ENCODE results near the gene ZNF213. TPM values are rescaled to one million over a fixed set of nuclear protein-coding genes. Genes with fewer than 3 reads are reported as not detected.

The ZNF213 gene
- total RNA-seq, 2 donors from 2014 or later: 12.2 to 16.3 TPM

GRCh38 chr16:3152027-3152276 lies 17.1 kb downstream of the ZNF213 start:
- peak overlapping the region; percentile 91 for H3K27ac Mint-ChIP-seq
- DNase-seq (peak; percentile 31 to 34), ATAC-seq (replicated peaks in 1 of 2) (no peak)
- H3K27me3 Mint-ChIP-seq (ENCODE audit: low read depth): peaks cover under 1% of the 10 kb centered on the region
- peaks cover 23% of the 10 kb centered on the region for H3K4me1 Mint-ChIP-seq (ENCODE audit: low read depth)
- peaks cover 0 to 3% of the 10 kb centered on the region in 2 donors for H3K9me3 Mint-ChIP-seq
- peaks cover 2 to 3% of the 10 kb centered on the region in 2 donors for H3K36me3 Mint-ChIP-seq (ENCODE audit: insufficient read depth in 2 of 2)
- peak overlapping the region; percentile 78 to 80 for H3K4me3 Mint-ChIP-seq

GRCh38 chr16:3152277-3152990 lies 17.6 kb downstream of the ZNF213 start:
- Mint-ChIP-seq H3K9me3 (peaks cover 0 to 3% of the 10 kb centered on the region in 2 donors), H3K27me3 (ENCODE audit: low read depth) (peaks cover 6% of the 10 kb centered on the region), H3K4me3 (peak overlapping the region; percentile 78 to 80), H3K36me3 (ENCODE audit: insufficient read depth in 2 of 2) (peaks cover 2 to 3% of the 10 kb centered on the region in 2 donors), H3K27ac (peak overlapping the region; percentile 91), H3K4me1 (ENCODE audit: low read depth) (peaks cover 27% of the 10 kb centered on the region)
- DNase-seq (peak; percentile 78 to 83), ATAC-seq (replicated peaks in 1 of 2) (peak; percentile 13 to 18)

- DNase-seq: no peak
- peak overlapping the region; percentile 91 for H3K27ac Mint-ChIP-seq
- peaks cover 11% of the 10 kb centered on the region for H3K27me3 Mint-ChIP-seq (ENCODE audit: low read depth)
- H3K9me3 Mint-ChIP-seq: peaks cover 0 to 3% of the 10 kb centered on the region in 2 donors
- peak overlapping the region; percentile 78 to 80 for H3K4me3 Mint-ChIP-seq
- no peak for ATAC-seq (replicated peaks in 1 of 2)
- peaks cover 32% of the 10 kb centered on the region for H3K4me1 Mint-ChIP-seq (ENCODE audit: low read depth)
- peaks cover 2 to 3% of the 10 kb centered on the region in 2 donors for H3K36me3 Mint-ChIP-seq (ENCODE audit: insufficient read depth in 2 of 2)
These were observed 18.2 kb downstream of the ZNF213 start for GRCh38 chr16:3152991-3153368.

- Mint-ChIP-seq H3K27me3 (ENCODE audit: low read depth) (peaks cover 20% of the 10 kb centered on the region), H3K9me3 (peaks cover 0 to 3% of the 10 kb centered on the region in 2 donors), H3K4me3 (no peak overlapping the region), H3K36me3 (ENCODE audit: insufficient read depth in 2 of 2) (peaks cover 3 to 6% of the 10 kb centered on the region in 2 donors), H3K4me1 (ENCODE audit: low read depth) (peaks cover 45% of the 10 kb centered on the region), H3K27ac (no peak overlapping the region)
- ATAC-seq (replicated peaks in 1 of 2) (no peak), DNase-seq (no peak)
These were observed 20.4 kb downstream of the ZNF213 start for GRCh38 chr16:3155181-3155580.

GRCh38 chr16:3155972-3156371 lies 21.1 kb downstream of the ZNF213 start:
- Mint-ChIP-seq H3K27ac (no peak overlapping the region), H3K27me3 (ENCODE audit: low read depth) (peaks cover 20% of the 10 kb centered on the region), H3K4me1 (ENCODE audit: low read depth) (peaks cover 42% of the 10 kb centered on the region), H3K36me3 (ENCODE audit: insufficient read depth in 2 of 2) (peaks cover 3 to 4% of the 10 kb centered on the region in 2 donors), H3K9me3 (peaks cover 0 to 3% of the 10 kb centered on the region in 2 donors), H3K4me3 (no peak overlapping the region)
- DNase-seq (no peak), ATAC-seq (replicated peaks in 1 of 2) (no peak)

- peak; percentile 28 to 41 for ATAC-seq (replicated peaks in 1 of 2)
- H3K27me3 Mint-ChIP-seq (ENCODE audit: low read depth): peaks cover 20% of the 10 kb centered on the region
These were observed 22.6 kb downstream of the ZNF213 start for GRCh38 chr16:3157229-3158025.

GRCh38 chr16:3158026-3158509 lies 23.2 kb downstream of the ZNF213 start:
- peaks cover 3 to 4% of the 10 kb centered on the region in 2 donors for H3K36me3 Mint-ChIP-seq (ENCODE audit: insufficient read depth in 2 of 2)
- peaks cover 29% of the 10 kb centered on the region for H3K4me1 Mint-ChIP-seq (ENCODE audit: low read depth)
- peak overlapping the region; percentile 81 to 86 for H3K4me3 Mint-ChIP-seq
- peaks cover 0 to 3% of the 10 kb centered on the region in 2 donors for H3K9me3 Mint-ChIP-seq
- peak overlapping the region; percentile 74 for H3K27ac Mint-ChIP-seq
- peaks cover 20% of the 10 kb centered on the region for H3K27me3 Mint-ChIP-seq (ENCODE audit: low read depth)
- DNase-seq (no peak), ATAC-seq (replicated peaks in 1 of 2) (peak; percentile 16 to 28)

More at GRCh38 chr16:3157229-3158025, 22.6 kb downstream of the ZNF213 start:
- peak; percentile 55 for DNase-seq
- H3K4me3 Mint-ChIP-seq: peak overlapping the region; percentile 81 to 86
- peaks cover 3 to 4% of the 10 kb centered on the region in 2 donors for H3K36me3 Mint-ChIP-seq (ENCODE audit: insufficient read depth in 2 of 2)
- H3K4me1 Mint-ChIP-seq (ENCODE audit: low read depth): peaks cover 34% of the 10 kb centered on the region
- peak overlapping the region; percentile 74 for H3K27ac Mint-ChIP-seq
- H3K9me3 Mint-ChIP-seq: peaks cover 0 to 3% of the 10 kb centered on the region in 2 donors

- peak; percentile 80 for DNase-seq
- peak; percentile 73 to 74 for ATAC-seq (replicated peaks in 1 of 2)
- H3K4me3 Mint-ChIP-seq: peak overlapping the region; percentile 86 to 96
- H3K27me3 Mint-ChIP-seq (ENCODE audit: low read depth): peaks cover 20% of the 10 kb centered on the region
- peak overlapping the region; percentile 97 for H3K27ac Mint-ChIP-seq
- peaks cover 0 to 3% of the 10 kb centered on the region in 2 donors for H3K9me3 Mint-ChIP-seq
- H3K36me3 Mint-ChIP-seq (ENCODE audit: insufficient read depth in 2 of 2): peaks cover 3 to 4% of the 10 kb centered on the region in 2 donors
- H3K4me1 Mint-ChIP-seq (ENCODE audit: low read depth): peaks cover 29% of the 10 kb centered on the region
These were observed 23.9 kb downstream of the ZNF213 start for GRCh38 chr16:3158510-3159314.

GRCh38 chr16:3161235-3162018 lies 26.6 kb downstream of the ZNF213 start:
- H3K9me3 Mint-ChIP-seq: no peaks in the 10 kb centered on the region
- peaks cover 0 to 4% of the 10 kb centered on the region in 2 donors for H3K36me3 Mint-ChIP-seq (ENCODE audit: insufficient read depth in 2 of 2)
- no peak overlapping the region for H3K27ac Mint-ChIP-seq
- no peak for ATAC-seq (replicated peaks in 1 of 2)
- peaks cover 20% of the 10 kb centered on the region for H3K27me3 Mint-ChIP-seq (ENCODE audit: low read depth)
- no peak overlapping the region for H3K4me3 Mint-ChIP-seq
- no peak for DNase-seq
- peaks cover 38% of the 10 kb centered on the region for H3K4me1 Mint-ChIP-seq (ENCODE audit: low read depth)

- H3K27ac Mint-ChIP-seq: no peak overlapping the region
- H3K9me3 Mint-ChIP-seq: no peaks in the 10 kb centered on the region
- peaks cover 19% of the 10 kb centered on the region for H3K4me1 Mint-ChIP-seq (ENCODE audit: low read depth)
- peaks cover 16% of the 10 kb centered on the region for H3K27me3 Mint-ChIP-seq (ENCODE audit: low read depth)
- no peak for DNase-seq
- H3K36me3 Mint-ChIP-seq (ENCODE audit: insufficient read depth in 2 of 2): peaks cover 0 to 3% of the 10 kb centered on the region in 2 donors
- no peak overlapping the region for H3K4me3 Mint-ChIP-seq
- no peak for ATAC-seq (replicated peaks in 1 of 2)
These were observed 29.5 kb downstream of the ZNF213 start for GRCh38 chr16:3164121-3164991.

GRCh38 chr16:3165111-3165822 lies 30.4 kb downstream of the ZNF213 start:
- ATAC-seq (replicated peaks in 1 of 2) (peak in 1 of 2 donors; percentile 20), DNase-seq (no peak)
- H3K9me3 Mint-ChIP-seq: no peaks in the 10 kb centered on the region
- H3K27ac Mint-ChIP-seq: peak overlapping the region; percentile 63
- peak overlapping the region; percentile 61 to 70 for H3K4me3 Mint-ChIP-seq
- peaks cover 21% of the 10 kb centered on the region for H3K27me3 Mint-ChIP-seq (ENCODE audit: low read depth)
- peaks cover 10% of the 10 kb centered on the region for H3K4me1 Mint-ChIP-seq (ENCODE audit: low read depth)
- no peaks in the 10 kb centered on the region for H3K36me3 Mint-ChIP-seq (ENCODE audit: insufficient read depth in 2 of 2)

All from activated T-cell treated with anti-CD3 and anti-CD28 coated beads, Interleukin-2, amount 50 U/mL, for 72 hours (primary cell).